ENCODE data around the gene NDUFB8. TPM values are rescaled to one million over a fixed set of nuclear protein-coding genes. Genes with fewer than 3 reads are reported as not detected.

The NDUFB8 gene
- total RNA-seq, 1 experiment from 2014 or later: 194 TPM

- CTCF ChIA-PET: interaction anchor here (0.6 to 2.0 kb wide), 5 partner anchors 11 to 190 kb away, joined by 3 to 6 read pairs (median 4); partner anchors contain the start of gene HIF1AN
These were observed 24.3 kb upstream of the NDUFB8 start for GRCh38 chr10:100553929-100554328.

GRCh38 chr10:100551738-100552137 lies 22.1 kb upstream of the NDUFB8 start:
- no peak for DNase-seq (ENCODE audit: unreplicated experiment)
- no TSS peak for BruUV-seq (replicated peaks)
- TF ChIP-seq, protein P1, sequence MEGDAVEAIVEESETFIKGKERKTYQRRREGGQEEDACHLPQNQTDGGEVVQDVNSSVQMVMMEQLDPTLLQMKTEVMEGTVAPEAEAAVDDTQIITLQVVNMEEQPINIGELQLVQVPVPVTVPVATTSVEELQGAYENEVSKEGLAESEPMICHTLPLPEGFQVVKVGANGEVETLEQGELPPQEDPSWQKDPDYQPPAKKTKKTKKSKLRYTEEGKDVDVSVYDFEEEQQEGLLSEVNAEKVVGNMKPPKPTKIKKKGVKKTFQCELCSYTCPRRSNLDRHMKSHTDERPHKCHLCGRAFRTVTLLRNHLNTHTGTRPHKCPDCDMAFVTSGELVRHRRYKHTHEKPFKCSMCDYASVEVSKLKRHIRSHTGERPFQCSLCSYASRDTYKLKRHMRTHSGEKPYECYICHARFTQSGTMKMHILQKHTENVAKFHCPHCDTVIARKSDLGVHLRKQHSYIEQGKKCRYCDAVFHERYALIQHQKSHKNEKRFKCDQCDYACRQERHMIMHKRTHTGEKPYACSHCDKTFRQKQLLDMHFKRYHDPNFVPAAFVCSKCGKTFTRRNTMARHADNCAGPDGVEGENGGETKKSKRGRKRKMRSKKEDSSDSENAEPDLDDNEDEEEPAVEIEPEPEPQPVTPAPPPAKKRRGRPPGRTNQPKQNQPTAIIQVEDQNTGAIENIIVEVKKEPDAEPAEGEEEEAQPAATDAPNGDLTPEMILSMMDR (IDR thresholded peaks at IDR 0.05; ENCODE audit: unreplicated experiment): no peak
- H3K4me1 Mint-ChIP-seq (ENCODE audit: insufficient read depth, unreplicated experiment): no peaks in the 10 kb centered on the region
- no peaks in the 10 kb centered on the region for H3K27me3 Mint-ChIP-seq (ENCODE audit: insufficient read depth, unreplicated experiment)
- no peak overlapping the region for H3K4me3 Mint-ChIP-seq (ENCODE audit: unreplicated experiment)
- intact Hi-C loops (cut with micrococcal nuclease): no loop called here
- ChIA-PET CTCF (interaction anchor here (3.9 kb wide), 1 partner anchor 15 kb away, joined by 15 read pairs; the partner anchor contains the start of gene HIF1AN), POLR2A (interaction anchor here (1.1 to 1.9 kb wide), 3 partner anchors 12 to 305 kb away, joined by 4 to 6 read pairs (median 6); partner anchors contain the start of gene HIF1AN)
- H3K27ac Mint-ChIP-seq (ENCODE audit: low read depth, unreplicated experiment): no peak overlapping the region
- H3K36me3 Mint-ChIP-seq (ENCODE audit: insufficient read depth, unreplicated experiment): peaks cover 32% of the 10 kb centered on the region
- no peaks in the 10 kb centered on the region for H3K9me3 Mint-ChIP-seq (ENCODE audit: unreplicated experiment)

More at GRCh38 chr10:100553929-100554328, 24.3 kb upstream of the NDUFB8 start:
- peaks cover 28% of the 10 kb centered on the region for H3K36me3 Mint-ChIP-seq (ENCODE audit: insufficient read depth, unreplicated experiment)
- H3K27ac Mint-ChIP-seq (ENCODE audit: low read depth, unreplicated experiment): no peak overlapping the region
- H3K4me1 Mint-ChIP-seq (ENCODE audit: insufficient read depth, unreplicated experiment): no peaks in the 10 kb centered on the region
- intact Hi-C loops (cut with micrococcal nuclease): no loop called here
- H3K4me3 Mint-ChIP-seq (ENCODE audit: unreplicated experiment): no peak overlapping the region
- no TSS peak for BruUV-seq (replicated peaks)
- no peaks in the 10 kb centered on the region for H3K9me3 Mint-ChIP-seq (ENCODE audit: unreplicated experiment)
- no peaks in the 10 kb centered on the region for H3K27me3 Mint-ChIP-seq (ENCODE audit: insufficient read depth, unreplicated experiment)
- POLR2A ChIA-PET: interaction anchor here (0.5 to 1.9 kb wide), 3 partner anchors 9 to 445 kb away, joined by 3 to 6 read pairs (median 4); no protein-coding TSS in a partner anchor
- TF ChIP-seq, protein P1 (IDR thresholded peaks at IDR 0.05; ENCODE audit: unreplicated experiment): no peak
- DNase-seq (ENCODE audit: unreplicated experiment): no peak

DNA sequence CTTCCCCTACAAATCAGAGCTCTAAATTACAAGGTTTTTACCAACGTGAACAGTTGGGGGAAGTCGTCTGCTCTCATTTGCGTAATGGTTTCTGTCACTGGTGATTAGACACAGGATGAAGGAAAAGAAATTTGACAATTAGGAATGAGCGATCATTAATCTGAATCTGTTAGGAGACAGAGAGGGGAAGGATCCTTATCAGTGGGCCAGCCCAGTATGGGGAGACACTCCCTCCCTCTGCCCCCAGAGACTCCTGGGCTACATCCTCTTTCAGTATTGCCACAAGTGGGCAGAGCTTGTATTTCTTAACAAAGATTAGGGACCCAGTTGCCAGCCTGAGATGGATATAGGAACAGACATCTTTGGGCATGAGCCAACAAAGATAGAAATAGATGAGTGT lies 21.5 kb upstream of the NDUFB8 start:
- Mint-ChIP-seq H3K27me3 (ENCODE audit: insufficient read depth, unreplicated experiment) (no peaks in the 10 kb centered on the region), H3K36me3 (ENCODE audit: insufficient read depth, unreplicated experiment) (peaks cover 36% of the 10 kb centered on the region), H3K4me3 (ENCODE audit: unreplicated experiment) (no peak overlapping the region), H3K9me3 (ENCODE audit: unreplicated experiment) (no peaks in the 10 kb centered on the region), H3K27ac (ENCODE audit: low read depth, unreplicated experiment) (no peak overlapping the region), H3K4me1 (ENCODE audit: insufficient read depth, unreplicated experiment) (no peaks in the 10 kb centered on the region)
- intact Hi-C loops (cut with micrococcal nuclease): no loop called here
- ChIA-PET POLR2A (interaction anchor here (1.1 to 1.2 kb wide), 2 partner anchors 15 to 306 kb away, joined by 4 to 6 read pairs; partner anchors contain the start of gene HIF1AN), CTCF (interaction anchor here (0.9 to 3.9 kb wide), 2 partner anchors 15 to 33 kb away, joined by 5 to 15 read pairs; partner anchors contain the start of gene HIF1AN)
- DNase-seq (ENCODE audit: unreplicated experiment): no peak
- BruUV-seq (replicated peaks): no TSS peak
- TF ChIP-seq, protein P1 (IDR thresholded peaks at IDR 0.05; ENCODE audit: unreplicated experiment): no peak

DNA sequence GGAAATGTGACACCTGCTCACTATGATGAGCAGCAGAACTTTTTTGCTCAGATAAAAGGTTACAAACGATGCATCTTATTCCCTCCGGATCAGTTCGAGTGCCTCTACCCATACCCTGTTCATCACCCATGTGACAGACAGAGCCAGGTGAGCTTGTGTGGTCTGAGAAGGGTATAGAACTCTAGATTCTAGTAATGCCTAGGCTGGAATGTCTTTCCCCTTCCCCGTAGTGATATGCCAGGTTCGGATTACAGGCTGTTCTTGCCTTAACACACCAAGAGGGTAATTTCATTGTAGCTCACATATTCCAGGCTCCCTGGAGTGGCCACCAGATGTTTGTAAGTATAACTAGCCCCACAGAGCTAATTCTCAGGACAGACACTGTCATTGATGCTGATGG lies 15.3 kb upstream of the NDUFB8 start:
- Mint-ChIP-seq H3K27me3 (ENCODE audit: insufficient read depth, unreplicated experiment) (no peaks in the 10 kb centered on the region), H3K36me3 (ENCODE audit: insufficient read depth, unreplicated experiment) (peaks cover 85% of the 10 kb centered on the region), H3K4me1 (ENCODE audit: insufficient read depth, unreplicated experiment) (no peaks in the 10 kb centered on the region), H3K4me3 (ENCODE audit: unreplicated experiment) (no peak overlapping the region), H3K9me3 (ENCODE audit: unreplicated experiment) (no peaks in the 10 kb centered on the region), H3K27ac (ENCODE audit: low read depth, unreplicated experiment) (no peak overlapping the region)
- no TSS peak for BruUV-seq (replicated peaks)
- no peak for DNase-seq (ENCODE audit: unreplicated experiment)
- POLR2A ChIA-PET: interaction anchor here (0.5 to 2.6 kb wide), 2 partner anchors 9 to 179 kb away, joined by 3 to 14 read pairs; partner anchors contain the start of gene HIF1AN
- intact Hi-C loops (cut with micrococcal nuclease): no loop called here
- TF ChIP-seq, protein P1 (IDR thresholded peaks at IDR 0.05; ENCODE audit: unreplicated experiment): no peak
- CTCF ChIA-PET: interaction anchor here (0.7 to 3.4 kb wide), 4 partner anchors 10 to 326 kb away, joined by 3 to 16 read pairs (median 4); partner anchors contain the start of gene HIF1AN
